ENCODE measurements around the gene SOST. TPM values are rescaled to one million over a fixed set of nuclear protein-coding genes. Genes with fewer than 3 reads are reported as not detected.

SOST gene
- polyA plus RNA-seq, 1 donor from 2014 or later = 0.10 TPM

DNA sequence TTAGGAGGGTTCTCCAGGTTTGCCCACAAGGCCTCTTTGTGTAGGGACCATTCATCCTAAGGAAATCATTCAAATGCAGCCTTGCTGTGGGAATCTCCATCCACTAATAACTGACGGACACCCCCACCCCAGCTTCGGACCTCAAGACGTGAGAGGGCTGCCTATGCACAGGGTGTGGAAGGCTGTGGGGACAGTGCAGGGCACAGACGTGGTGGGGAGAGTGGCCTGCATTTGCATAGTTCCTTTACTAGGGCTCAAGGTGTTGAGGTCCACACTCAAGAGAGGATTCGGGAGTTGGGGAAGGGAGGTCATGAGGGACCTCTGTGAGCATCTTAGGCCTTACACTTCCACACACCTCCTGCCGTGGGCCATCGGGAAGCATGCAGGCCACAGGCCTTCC is 10.4 kb upstream of the SOST start:
- TF ChIP-seq MXI1 (conservative IDR thresholded peaks at IDR 0.05; ENCODE audit: poor library complexity, severe bottlenecking) = no peak
- no peak for TF ChIP-seq CTCF (IDR thresholded peaks at IDR 0.05; ENCODE audit: poor library complexity, severe bottlenecking)
- Histone ChIP-seq H3K4me2 (ENCODE audit: low read length) (no peak overlapping the region), H2AFZ (ENCODE audit: low read depth, low read length) (no peak overlapping the region), H4K20me1 (ENCODE audit: insufficient read depth) (no peaks in the 10 kb centered on the region), H3K36me3 (ENCODE audit: insufficient read depth, low read length) (peaks cover 9% of the 10 kb centered on the region), H3K4me3 (ENCODE audit: low read length) (no peak overlapping the region), H3K9me3 (ENCODE audit: low read length) (no peaks in the 10 kb centered on the region), H3K79me2 (replicated peaks; ENCODE audit: insufficient read depth, low read length) (no peaks in the 10 kb centered on the region), H3F3A (ENCODE audit: insufficient read depth, low read length, poor library complexity, severe bottlenecking) (no peaks in the 10 kb centered on the region), H3K27me3 (ENCODE audit: insufficient read depth, low read depth, low read length) (no peaks in the 10 kb centered on the region), H3K9ac (ENCODE audit: low read length) (no peak overlapping the region), H3K9me2 (ENCODE audit: insufficient read depth, low read length) (no peaks in the 10 kb centered on the region), H3K27ac (ENCODE audit: low read length) (no peak overlapping the region)

- H3K9ac ChIP-seq (ENCODE audit: low read length) = no peak overlapping the region
- H3K9me2 ChIP-seq (ENCODE audit: insufficient read depth, low read length) = no peaks in the 10 kb centered on the region
- no peaks in the 10 kb centered on the region for H3K9me3 ChIP-seq (ENCODE audit: low read length)
- no peaks in the 10 kb centered on the region for H3F3A ChIP-seq (ENCODE audit: insufficient read depth, low read length, poor library complexity, severe bottlenecking)
- H2AFZ ChIP-seq (ENCODE audit: low read depth, low read length) = no peak overlapping the region
- TF ChIP-seq SMC3 (conservative IDR thresholded peaks at IDR 0.05; ENCODE audit: poor library complexity) = no peak
- TF ChIP-seq EP300 (conservative IDR thresholded peaks at IDR 0.05; ENCODE audit: poor library complexity, severe bottlenecking) = no peak
- TF ChIP-seq EZH2 (IDR thresholded peaks at IDR 0.05; ENCODE audit: borderline replicate concordance, insufficient read depth, low read length, poor library complexity, severe bottlenecking) = no peak
- TF ChIP-seq, protein P1, sequence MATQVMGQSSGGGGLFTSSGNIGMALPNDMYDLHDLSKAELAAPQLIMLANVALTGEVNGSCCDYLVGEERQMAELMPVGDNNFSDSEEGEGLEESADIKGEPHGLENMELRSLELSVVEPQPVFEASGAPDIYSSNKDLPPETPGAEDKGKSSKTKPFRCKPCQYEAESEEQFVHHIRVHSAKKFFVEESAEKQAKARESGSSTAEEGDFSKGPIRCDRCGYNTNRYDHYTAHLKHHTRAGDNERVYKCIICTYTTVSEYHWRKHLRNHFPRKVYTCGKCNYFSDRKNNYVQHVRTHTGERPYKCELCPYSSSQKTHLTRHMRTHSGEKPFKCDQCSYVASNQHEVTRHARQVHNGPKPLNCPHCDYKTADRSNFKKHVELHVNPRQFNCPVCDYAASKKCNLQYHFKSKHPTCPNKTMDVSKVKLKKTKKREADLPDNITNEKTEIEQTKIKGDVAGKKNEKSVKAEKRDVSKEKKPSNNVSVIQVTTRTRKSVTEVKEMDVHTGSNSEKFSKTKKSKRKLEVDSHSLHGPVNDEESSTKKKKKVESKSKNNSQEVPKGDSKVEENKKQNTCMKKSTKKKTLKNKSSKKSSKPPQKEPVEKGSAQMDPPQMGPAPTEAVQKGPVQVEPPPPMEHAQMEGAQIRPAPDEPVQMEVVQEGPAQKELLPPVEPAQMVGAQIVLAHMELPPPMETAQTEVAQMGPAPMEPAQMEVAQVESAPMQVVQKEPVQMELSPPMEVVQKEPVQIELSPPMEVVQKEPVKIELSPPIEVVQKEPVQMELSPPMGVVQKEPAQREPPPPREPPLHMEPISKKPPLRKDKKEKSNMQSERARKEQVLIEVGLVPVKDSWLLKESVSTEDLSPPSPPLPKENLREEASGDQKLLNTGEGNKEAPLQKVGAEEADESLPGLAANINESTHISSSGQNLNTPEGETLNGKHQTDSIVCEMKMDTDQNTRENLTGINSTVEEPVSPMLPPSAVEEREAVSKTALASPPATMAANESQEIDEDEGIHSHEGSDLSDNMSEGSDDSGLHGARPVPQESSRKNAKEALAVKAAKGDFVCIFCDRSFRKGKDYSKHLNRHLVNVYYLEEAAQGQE (IDR thresholded peaks at IDR 0.05; ENCODE audit: borderline replicate concordance) = no peak
- TF ChIP-seq TAF1 (IDR thresholded peaks at IDR 0.05; ENCODE audit: low read depth) = no peak
- no peak for TF ChIP-seq POLR2AphosphoS5 (IDR thresholded peaks at IDR 0.05)
- no peak for TF ChIP-seq MXI1 (conservative IDR thresholded peaks at IDR 0.05; ENCODE audit: poor library complexity, severe bottlenecking)
- no peak for TF ChIP-seq CTCF (IDR thresholded peaks at IDR 0.05; ENCODE audit: poor library complexity, severe bottlenecking)
- TF ChIP-seq RAD21 (conservative IDR thresholded peaks at IDR 0.05) = no peak
- H3K4me2 ChIP-seq (ENCODE audit: low read length) = no peak overlapping the region
- no peak overlapping the region for H3K27ac ChIP-seq (ENCODE audit: low read length)
- no peaks in the 10 kb centered on the region for H4K20me1 ChIP-seq (ENCODE audit: insufficient read depth)
- no peak overlapping the region for H3K4me3 ChIP-seq (ENCODE audit: low read length)
- H3K36me3 ChIP-seq (ENCODE audit: insufficient read depth, low read length) = peaks cover 9% of the 10 kb centered on the region
- H3K79me2 ChIP-seq (replicated peaks; ENCODE audit: insufficient read depth, low read length) = no peaks in the 10 kb centered on the region
- no peaks in the 10 kb centered on the region for H3K27me3 ChIP-seq (ENCODE audit: insufficient read depth, low read depth, low read length)
Measured at GRCh38 chr17:43768382-43768781, 9.8 kb upstream of the SOST start.

Data from neural cell (in vitro differentiated cells).